CD4-positive, alpha-beta T cell treated with Interleukin-2 at 100 ng/mL for 4 hours (primary cell): ENCODE measurements around the gene IFIT2.
A peak's percentile ranks its signal among the peaks of the same experiment; 100 is the strongest.
"Not testable (repeated sequence)": the region's sequence is repeated elsewhere in the genome, so short reads cannot be mapped to it uniquely, and the experiment has no call there.

Experiments used
- DNase-seq: peaks from one replicate; pipeline ENCODE4 v3.0.0-alpha.2; 2020; ENCODE audit warnings: low spot score

Gene IFIT2

DNA sequence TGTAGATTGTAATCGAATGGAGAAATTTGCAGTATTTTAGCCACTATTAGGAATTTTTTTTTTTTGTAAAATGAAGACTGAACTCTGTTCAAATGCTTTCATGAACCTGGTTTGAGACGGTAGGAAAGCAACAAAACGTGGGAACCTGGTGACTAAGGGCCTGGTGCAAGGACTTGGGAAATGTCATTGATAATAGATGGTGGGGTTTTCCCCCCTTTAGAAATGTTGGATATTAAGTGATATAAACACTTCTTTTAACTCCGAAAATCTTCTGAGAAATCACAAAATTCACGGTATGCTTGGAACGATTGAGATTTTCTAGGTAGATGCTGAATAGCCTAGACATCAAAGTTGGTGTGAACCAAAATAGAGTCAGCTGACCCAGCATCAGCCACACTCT is 6.4 kb downstream of the IFIT2 start:
- DNase-seq, result no peak

- DNase-seq, result no peak
Observed at GRCh38 chr10:89308736-89309135, 6.9 kb downstream of the IFIT2 start.

DNA sequence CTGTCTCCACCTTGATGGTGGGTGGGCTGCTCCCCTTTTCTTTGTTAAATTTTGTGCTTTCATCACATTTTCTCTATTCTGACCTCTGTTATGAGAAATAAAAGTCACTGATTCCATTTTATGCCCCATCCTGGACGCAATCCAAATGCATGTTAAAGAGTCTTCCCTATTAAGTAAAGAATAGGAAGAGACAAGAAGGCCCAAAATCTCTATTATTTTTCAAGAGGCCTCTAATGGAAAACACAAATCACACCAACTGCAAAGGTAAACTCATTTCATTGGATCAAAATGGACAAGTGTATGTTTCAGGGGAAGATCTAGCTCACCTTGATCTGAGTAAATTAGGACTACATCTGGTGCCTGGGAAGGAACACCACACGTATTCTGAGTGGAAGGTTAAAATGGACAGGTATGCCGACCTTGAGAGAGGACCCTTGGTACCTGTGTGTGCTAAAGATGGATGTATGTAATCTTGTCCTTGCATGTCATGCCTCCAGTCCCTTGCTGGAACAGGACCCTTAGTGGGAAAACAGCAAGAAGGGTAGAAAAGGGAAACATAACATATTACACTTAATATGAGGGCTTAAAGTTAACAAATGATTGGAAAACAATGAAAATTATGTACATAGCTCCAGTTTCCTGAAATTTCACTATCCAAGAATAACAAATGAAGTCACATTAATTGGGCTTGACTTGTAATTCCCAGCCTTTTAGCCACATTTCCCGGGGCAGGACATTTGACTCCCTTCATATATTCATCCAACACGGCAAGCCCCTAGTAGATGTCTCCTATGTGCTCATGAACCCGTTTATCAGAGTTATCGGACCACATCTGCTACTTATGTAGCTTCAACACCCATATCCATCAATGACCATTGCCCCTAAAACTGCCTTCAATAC is 7.6 kb downstream of the IFIT2 start:
- DNase-seq, result no peak

GRCh38 chr10:89310056-89310893 is 8.4 kb downstream of the IFIT2 start:
- no peak for DNase-seq

GRCh38 chr10:89312973-89313372 is 11.1 kb downstream of the IFIT2 start:
- DNase-seq, result no peak

- no peak for DNase-seq
Observed at GRCh38 chr10:89314676-89315075, 12.8 kb downstream of the IFIT2 start.

DNA sequence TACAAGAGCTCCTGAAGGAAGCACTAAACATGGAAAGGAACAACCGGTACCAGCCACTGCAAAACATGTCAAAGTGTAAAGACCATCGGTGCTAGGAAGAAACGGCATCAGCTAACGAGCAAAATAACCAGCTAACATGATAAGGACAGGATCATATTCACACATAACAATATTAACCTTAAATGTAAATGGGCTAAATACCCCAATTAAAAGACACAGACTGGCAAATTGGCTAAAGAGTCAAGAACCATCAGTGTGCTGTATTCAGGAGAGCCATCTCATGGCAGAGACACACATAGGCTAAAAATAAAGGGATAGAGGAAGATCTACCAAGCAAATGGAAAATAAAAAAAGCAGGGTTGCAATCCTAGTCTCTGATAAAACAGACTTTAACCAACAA is 16.2 kb downstream of the IFIT2 start:
- not testable (repeated sequence) for DNase-seq

- not testable (repeated sequence) for DNase-seq
Observed at GRCh38 chr10:89325081-89325480, 23.2 kb downstream of the IFIT2 start.

DNA sequence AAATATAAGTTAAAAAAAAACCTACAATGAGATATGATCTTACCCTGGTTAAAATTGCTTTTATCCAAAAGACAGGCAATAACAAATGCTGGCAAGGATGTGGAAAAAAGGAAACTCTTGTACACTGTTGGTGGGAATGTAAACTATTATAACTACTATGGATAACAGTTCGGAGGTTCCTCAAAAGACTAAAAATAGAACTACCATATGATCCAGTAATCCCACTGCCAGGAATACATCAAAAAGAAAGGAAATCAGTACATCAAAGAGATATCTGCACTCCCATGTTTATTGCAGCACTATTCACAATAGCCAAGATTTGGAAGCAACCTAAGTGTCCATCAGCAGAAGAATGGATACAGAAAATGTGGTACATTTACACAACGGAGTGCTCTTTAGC is 24.0 kb downstream of the IFIT2 start:
- not testable (repeated sequence) for DNase-seq

DNA sequence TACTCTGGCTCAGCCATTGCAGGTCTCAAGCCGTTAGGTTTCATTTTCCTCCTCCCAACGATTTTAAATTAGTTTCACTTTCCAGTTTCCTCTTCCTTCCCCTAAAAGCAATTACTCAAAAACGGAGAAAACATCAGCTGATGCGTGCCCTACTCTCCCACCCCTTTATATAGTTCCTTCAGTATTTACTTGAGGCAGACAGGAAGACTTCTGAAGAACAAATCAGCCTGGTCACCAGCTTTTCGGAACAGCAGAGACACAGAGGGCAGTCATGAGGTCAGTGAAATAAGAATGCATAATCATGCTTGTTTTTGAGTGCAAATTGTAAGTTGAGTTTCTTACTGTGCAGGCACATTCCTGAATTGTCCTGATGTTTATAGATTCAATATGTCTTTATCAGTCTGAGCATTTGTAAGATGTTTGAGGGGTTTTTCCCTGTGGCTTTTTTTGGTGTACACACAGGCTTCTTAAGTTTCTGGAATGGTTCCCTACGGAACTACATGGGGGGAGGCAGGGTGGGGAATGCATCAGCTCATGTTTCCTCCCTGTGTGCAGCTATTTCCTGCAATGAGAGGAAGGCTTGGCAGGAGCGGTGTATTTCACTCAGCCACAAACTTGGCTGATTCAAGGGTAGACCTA is 26.1 kb downstream of the IFIT2 start, which contains the start of gene IFIT3:
TSS of gene IFIT3 (plus strand) at position 195 of the 639 bp plus-strand sequence. CDS start at position 272, 77 bp downstream.
- DNase-seq, result peak; percentile 47

DNA sequence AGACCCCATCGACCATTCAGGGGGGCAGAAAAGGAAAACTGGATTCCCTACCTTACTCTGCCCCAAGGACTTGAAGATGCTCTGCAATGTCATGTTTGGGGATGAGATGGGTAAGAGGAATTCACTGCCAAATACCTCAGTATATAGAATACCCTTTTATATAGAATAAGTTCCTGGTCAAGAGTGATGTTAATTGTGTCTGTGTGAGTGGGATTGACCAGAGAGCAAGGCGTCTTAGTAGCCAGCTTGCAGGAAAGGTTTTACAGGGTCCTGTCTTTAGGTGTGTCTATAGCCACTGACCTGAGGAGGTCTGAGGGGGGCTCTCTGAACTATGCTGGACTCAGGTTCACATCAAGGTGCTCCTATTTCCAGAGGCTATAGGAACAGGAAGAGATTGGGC is 27.3 kb downstream of the IFIT2 start:
- no peak for DNase-seq

DNA sequence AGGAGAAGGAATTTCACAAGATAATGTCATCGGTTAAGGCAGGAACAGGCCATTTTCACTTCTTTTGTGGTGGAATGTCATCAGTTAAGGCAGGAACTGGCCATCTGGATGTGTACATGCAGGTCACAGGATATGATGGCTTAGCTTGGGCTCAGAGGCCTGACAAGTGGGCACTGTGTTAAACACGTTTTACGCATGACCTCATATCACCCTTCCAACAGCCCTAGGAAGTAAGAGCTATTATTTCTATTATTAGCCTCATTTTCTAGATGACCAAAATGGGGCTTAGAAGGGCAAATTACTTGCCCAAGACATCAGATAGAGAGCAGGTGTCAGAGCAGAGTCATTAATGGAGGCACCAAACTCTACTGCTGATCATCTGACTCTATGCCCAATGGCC is 28.2 kb downstream of the IFIT2 start:
- DNase-seq, result not testable (repeated sequence)

GRCh38 chr10:89330537-89331212 is 28.8 kb downstream of the IFIT2 start:
- DNase-seq, result no peak

- DNase-seq, result not testable (repeated sequence)
Observed at GRCh38 chr10:89331487-89332122, 29.8 kb downstream of the IFIT2 start.

GRCh38 chr10:89332123-89332633 is 30.3 kb downstream of the IFIT2 start:
- peak; percentile 64 for DNase-seq

GRCh38 chr10:89335226-89335625 is 33.4 kb downstream of the IFIT2 start:
- no peak for DNase-seq

DNA sequence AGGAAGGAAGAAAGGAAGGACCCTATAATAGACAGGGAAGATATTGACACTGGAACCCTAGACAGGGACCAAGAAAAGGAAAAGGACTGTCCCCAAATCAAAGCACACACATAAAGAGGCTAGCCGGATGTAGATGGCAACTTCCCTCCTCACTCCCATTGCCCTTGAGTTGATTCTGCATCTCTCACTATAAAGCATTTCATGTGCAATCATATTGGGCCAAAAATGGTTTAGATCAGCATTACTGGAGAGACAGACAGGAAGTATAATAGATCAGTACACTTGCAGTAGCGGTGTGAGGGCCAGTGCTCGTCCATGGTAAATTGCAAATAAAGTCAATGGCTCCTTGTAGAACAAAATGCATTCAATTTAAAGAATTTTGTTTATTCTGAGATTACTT is 34.4 kb downstream of the IFIT2 start:
- no peak for DNase-seq

- peak; percentile 70 for DNase-seq
Observed at GRCh38 chr10:89337484-89337883, 35.6 kb downstream of the IFIT2 start.

DNA sequence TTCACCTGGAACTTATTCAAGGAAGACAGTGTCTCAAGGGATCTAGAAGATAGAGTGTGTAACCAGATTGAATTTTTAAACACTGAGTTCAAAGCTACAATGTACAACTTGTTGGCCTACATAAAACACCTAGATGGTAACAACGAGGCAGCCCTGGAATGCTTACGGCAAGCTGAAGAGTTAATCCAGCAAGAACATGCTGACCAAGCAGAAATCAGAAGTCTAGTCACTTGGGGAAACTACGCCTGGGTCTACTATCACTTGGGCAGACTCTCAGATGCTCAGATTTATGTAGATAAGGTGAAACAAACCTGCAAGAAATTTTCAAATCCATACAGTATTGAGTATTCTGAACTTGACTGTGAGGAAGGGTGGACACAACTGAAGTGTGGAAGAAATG is 36.9 kb downstream of the IFIT2 start:
- no peak for DNase-seq

GRCh38 chr10:89339875-89340274 is 38.0 kb downstream of the IFIT2 start:
- no peak for DNase-seq

GRCh38 chr10:89341649-89342048 is 39.8 kb downstream of the IFIT2 start:
- DNase-seq, result no peak
